Endometrial microvascular endothelial cells (primary cell): ENCODE results near the gene VPREB1. TPM values are rescaled to one million over a fixed set of nuclear protein-coding genes. Genes with fewer than 3 reads are reported as not detected.
"Not testable (repeated sequence)": the region's sequence is repeated elsewhere in the genome, so short reads cannot be mapped to it uniquely, and the experiment has no call there.

ENCODE experiments used
- in situ Hi-C: cut with HindIII; loops from 2 replicates; pipeline ENCODE4 v1.10.0; 2017; ENCODE audit warnings: low sequenced_read_pairs, low pct_unique_long_range_greater_than_20kb; ENCODE audit errors: inconsistent ontology term
- total RNA-seq: library from RNA; depleted of rRNA; stranded (reverse); fragments of >200 nt; gene quantifications from one replicate; pipeline ENCODE4 v1.2.3, GENCODE V29; 2015; ENCODE audit errors: inconsistent ontology term

VPREB1 gene
- total RNA-seq, 1 donor from 2014 or later, result not detected

GRCh38 chr22:22286390-22287105, 42.0 kb downstream of the VPREB1 start:
- in situ Hi-C loops, result not testable (repeated sequence)

- in situ Hi-C loops, result not testable (repeated sequence)
Measured at GRCh38 chr22:22287106-22287626, 42.6 kb downstream of the VPREB1 start.

- in situ Hi-C loops, result not testable (repeated sequence)
Measured at GRCh38 chr22:22289666-22290065, 45.1 kb downstream of the VPREB1 start.

GRCh38 chr22:22291129-22291806, 46.7 kb downstream of the VPREB1 start:
- in situ Hi-C loops, result not testable (repeated sequence)

- in situ Hi-C loops, result not testable (repeated sequence)
Measured at GRCh38 chr22:22292656-22293055, 48.1 kb downstream of the VPREB1 start.

DNA sequence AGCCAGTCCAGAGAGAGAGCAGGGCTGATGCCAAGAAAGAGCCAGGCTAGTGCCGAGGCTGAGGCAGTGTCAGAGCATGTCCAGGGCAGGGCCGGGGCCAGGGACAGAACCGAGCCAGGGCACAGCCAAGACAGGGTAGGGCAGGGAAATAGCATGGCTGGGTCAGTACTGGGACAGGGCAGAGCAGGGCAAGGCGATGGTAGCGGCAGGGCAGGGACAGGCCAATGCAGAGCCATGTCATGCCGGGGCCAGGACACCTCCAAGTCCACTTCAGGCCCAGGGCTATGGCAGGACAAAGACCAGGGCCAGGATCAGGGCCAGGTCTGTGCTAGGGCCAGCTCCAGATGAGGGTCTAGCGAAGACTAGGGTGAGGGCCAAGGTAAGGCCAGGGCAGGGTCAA, 48.9 kb downstream of the VPREB1 start:
- in situ Hi-C loops, result not testable (repeated sequence)

DNA sequence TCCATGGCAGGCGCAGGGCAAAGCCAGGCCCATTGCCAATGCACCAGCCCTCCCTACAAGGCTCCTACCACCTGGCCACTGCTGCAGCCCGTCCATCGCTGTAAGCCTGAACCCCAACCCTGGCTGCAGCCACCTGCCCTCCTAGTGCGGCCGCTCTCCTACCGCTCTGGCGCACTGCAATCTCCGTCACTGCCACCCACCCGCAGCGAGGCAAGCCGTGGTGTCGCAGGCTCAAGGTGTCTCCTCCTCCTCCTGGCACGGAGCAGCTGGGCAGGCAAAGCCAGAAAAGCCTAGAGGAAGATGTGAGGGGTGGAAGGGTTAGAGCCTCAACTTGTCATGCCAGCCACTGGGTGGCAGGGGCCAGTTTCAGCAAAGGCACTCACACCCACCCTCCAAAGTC, 50.1 kb downstream of the VPREB1 start:
- in situ Hi-C loops, result not testable (repeated sequence)
